Stimulated activated CD8-positive, alpha-beta memory T cell treated with anti-CD3 and anti-CD28 coated beads, Interleukin-4, amount 100 ng/mL, for 4 hours (primary cell): ENCODE measurements around the gene MICALL1.

Experiments used
- DNase-seq, 2 donors: peaks; one replicate each; pipeline ENCODE4 v3.0.0-alpha.2; 2020; ENCODE audit warnings: low read depth in 2 of 2, low spot score in 1 of 2

MICALL1 gene

DNA sequence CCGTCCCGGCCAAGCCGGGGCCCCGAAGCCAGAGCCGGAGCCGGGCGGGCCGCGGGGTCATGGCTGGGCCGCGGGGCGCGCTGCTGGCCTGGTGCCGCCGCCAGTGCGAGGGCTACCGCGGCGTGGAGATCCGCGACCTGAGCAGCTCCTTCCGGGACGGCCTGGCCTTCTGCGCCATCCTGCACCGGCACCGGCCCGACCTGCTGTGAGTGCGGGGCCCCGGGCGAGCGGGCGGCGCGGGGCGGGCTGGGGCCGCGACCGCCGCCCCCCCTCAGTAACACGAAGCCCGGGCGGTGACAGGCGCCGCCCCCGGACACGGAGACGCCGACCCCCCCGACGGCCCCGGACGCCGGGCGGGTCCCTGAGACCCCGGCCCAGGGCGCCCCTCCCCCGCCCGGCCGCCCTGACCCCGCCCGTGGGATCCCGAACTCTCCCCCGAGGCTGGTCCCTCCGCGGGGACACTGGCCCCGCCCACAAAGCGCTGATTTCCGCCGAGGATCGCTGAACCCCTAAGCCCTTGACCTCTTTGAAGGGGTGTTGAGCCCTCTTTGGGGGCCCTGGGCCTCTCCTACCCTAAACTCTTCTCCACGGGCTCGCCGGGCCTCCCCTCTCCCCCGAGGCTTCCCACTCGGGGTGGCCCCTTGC, 389 bp downstream of the MICALL1 start:
- no peak for DNase-seq

DNA sequence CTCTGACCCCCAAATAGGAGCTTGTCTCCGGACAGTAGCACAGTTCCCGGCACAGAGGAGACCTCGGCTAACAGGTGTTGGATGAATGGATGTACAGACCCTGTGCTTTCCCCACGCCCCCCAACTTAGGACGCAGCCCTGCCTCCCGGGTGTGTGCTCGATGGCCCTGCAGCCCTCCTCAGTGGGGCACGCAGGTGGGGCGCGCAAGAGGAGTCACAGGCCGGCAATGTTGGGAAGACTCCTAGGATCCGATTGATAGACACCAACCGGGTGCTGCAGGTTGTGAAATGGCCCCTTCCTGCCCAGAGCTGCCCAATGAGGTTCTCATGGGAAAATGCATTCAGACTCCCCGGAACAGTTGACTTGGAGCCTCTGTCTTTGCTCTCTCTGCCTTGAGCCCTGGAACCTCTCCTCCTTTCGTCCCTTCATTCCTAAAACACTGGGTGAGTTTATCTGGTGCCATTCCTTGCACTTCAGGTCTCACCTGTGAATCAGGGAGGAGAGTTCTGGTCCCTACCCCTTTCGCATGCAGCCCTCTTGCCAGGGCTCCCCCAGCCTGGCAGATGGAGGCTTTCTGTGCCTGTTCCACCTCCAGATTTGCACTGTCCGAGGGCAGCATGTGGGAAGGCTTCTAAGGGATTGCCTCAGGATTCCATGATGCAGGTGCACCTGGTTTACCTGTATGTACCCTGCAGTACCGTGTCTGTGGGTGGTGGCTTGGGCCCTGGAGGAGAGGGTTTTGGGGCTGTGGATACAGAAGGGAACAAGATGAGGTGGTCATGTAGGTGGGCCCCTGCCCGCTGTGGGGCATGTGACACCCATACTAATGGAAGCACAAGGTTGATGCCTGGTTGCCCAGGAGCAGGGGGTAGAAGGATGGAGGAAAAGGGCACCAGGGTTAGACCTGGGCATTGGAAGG, 1.2 kb downstream of the MICALL1 start:
- DNase-seq, result no peak

DNA sequence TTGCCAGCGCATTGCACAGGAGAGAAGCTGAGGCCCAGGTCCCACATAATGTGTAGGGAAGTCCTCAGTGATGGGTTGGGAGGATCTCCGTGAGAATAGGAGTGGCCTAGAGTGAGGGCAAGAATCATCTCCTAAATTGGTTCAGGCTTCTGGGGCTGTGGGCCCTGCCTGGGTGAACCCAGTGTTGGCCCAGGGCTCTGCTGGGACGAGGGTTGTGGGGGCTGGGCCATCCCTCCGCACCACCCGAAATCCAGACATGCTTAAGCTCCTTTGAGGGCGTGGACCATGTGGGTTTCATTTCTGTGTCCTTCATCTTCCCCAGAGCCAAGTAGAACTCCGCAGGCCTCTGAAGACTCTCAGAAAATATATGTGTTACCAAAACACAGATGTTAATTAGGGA, 3.7 kb downstream of the MICALL1 start:
- no peak for DNase-seq

DNA sequence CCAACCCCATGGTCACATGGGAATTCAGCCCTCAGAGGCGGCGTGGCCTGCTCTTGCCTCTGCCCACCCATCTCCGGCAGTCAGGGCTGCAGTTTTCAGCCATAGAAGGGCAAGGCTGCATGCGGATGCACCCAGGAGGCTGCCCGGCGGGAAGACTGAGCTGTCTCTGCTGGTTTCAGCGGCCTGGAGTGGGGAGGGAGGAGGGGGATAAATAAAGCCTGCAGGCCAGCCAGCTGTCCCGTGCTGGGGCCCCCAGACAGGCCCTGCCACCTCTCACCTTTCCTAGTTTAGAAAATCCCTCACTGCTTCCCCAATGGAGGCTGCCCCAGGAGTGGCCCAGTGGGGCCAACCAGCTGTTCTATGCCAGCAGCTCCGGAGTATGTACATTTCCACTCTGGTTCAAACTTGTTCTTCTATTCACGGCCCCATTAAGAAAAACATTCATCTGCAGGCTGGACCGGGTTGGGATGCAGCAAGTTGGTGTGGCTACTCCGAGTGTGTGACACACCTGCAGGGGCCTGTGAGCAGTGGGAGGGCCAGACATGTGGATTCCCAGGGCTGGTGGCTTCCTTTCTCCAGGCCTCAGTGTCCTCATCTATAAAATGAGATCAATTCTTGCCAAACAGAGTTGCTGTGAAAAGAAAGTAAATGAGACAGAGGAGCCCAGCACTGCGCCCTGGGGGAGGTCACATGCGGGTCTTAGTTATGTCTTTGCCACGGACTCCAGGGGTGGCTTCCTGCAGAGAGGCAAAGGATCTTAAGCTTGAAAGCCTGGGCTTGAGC, 5.0 kb downstream of the MICALL1 start:
- DNase-seq, result no peak

DNA sequence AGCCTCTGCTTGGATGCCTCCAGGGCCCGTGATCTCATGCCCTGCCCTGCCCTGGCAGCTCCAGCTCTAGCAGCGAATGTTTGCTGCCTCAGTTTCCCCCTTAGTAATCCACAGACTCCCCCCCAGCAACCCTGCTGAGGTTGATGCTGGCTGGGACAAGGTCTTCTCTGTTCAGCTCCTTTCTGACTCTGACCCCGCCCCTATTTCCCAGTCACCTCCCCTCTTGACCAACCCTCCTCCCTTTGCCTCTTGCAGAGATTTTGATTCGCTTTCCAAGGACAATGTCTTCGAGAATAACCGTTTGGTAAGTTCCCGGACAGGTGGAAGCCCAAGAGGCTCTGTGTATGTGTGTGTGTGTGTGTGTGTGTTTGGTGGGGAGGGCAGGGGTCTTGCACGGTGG, 5.6 kb downstream of the MICALL1 start:
- DNase-seq, result no peak

DNA sequence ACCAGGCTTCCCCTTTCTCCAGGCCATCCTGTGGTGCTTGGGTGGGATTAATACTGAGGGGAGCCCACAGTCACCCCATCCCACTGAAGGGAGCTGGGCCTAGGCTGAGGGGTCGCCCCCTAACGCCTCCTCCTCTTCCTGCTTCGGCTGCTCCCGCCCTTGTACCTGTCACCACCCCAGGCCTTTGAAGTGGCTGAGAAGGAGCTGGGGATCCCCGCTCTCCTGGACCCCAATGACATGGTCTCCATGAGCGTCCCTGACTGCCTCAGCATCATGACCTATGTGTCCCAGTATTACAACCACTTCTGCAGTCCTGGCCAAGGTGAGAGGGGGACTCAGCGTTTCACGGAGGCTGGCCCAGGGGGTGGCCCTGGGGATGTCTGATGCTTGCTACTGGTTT, 6.1 kb downstream of the MICALL1 start:
- no peak for DNase-seq

DNA sequence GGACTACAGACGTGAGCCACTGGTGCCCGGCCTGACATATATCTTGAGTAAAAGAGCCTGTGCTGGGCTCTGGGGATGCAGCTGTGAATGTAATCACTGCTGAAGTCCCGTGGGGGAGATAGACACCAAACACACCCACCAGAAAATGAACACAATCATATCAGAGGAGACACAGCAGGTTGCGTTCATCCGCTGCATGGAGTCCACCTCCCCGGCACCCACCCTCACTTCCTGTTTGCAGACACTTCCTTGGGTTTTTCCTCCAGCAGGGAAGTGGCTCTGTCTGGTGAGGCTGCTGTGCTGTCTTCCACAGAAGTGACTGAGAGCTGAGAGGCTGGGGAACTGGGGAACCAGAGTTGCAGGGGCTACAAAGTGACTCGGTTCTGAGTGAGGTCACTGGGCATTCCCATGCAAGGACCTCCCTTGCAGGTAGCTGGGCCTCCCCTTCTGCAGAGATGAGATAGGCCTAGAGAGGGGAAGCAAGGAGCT, 7.2 kb downstream of the MICALL1 start:
- no peak for DNase-seq

DNA sequence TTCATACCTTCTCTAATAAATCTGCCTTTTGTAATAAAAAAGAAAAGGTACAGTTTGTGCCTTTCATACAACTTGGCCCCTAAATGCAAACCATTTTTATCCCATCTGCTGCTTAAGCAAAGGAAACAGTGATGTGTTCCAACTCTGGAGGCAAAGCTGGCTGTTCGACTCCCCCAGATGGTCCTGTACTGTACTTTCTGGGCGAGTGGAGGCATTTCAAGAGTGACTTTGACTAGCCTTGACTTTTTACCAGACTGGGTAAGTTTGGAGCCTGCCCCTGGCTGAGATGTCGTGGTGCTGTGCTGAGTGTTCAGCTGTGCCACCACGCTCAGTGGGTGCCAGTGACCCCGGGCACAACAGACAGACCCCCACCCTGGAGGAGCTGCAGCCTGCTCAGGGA, 10.2 kb downstream of the MICALL1 start:
- no peak for DNase-seq

DNA sequence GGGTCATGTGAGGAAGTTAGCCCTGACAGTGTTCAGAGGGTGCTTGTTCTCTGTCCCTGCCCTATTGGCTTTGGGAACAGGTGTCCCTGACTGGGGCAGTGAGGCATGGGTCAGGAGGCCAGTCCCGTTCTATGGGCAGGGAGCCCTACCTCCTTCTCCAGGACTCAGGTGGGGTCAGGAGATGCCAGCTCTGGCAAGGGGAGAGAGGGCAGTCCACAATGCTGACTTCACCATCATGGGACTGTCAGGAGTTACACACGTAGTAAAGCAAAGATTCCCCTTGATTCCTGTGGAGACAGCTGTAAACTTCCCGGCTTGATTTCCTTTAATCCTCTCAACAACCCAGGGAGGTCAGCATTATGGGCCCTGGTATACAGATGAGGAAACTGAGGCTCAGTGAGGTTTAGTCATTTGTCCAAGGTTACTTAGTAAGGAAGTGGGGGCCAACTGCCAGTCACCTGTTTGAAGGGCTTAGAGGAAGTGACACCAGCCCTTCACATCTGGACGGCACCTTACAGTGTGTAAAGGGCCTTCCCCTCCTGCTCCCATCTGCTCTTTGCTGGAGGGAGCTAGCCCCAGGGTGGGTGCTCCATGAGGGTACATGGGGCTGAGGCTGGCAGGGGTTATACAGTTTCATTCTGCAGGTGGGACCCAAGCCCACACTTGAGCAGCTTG, 11.9 kb downstream of the MICALL1 start:
- DNase-seq, result no peak

DNA sequence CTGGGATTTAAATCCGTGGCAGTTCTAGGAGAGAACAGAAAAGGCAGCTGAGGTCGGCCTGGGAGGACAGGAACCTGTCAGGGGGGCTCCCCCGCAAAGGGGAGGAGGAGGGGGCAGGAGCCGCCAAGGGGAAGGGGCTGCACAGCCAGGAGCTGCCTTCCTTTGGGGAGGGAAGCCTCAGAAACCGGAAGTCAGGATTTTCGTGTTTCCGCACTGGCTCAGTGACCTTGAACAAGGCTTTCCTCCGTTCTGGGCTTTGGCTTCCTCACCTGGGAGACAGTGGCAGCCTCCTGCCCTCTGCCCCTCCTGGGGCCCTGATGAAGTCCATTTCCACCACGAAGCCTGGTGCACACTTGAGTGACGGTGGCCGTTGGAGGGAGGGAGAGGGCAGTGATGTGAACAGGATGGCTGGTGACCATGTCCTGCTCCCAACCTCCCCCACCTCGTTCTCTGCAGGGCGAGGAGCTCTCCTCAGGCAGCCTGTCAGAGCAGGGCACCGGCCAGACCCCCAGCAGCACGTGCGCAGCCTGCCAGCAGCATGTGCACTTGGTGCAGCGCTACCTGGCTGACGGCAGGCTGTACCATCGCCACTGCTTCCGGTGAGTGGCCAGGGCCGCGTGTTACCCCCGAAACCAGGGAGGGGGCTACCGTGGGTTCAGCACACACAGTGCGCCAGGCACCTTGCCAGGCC, 12.6 kb downstream of the MICALL1 start:
- DNase-seq, result no peak

DNA sequence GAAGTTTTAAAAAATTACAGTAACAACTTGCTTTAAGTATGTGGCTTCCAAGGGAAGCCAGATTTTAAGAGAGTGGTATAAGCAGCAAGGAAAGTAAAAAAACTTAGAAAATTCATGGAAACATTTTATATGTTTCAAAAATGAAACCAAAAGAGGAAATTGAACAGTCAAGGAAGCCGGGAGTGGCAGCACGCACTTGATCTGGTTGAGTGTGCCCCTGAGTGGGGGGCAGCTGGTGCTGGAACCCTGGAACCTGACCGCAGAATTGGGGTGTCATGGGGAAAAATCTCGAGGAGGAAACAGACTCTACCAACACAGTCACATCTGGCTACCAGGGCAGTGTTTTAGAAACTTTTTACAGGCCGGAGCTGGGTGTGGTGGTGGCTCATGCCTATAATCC, 14.0 kb downstream of the MICALL1 start:
- DNase-seq, result no peak

DNA sequence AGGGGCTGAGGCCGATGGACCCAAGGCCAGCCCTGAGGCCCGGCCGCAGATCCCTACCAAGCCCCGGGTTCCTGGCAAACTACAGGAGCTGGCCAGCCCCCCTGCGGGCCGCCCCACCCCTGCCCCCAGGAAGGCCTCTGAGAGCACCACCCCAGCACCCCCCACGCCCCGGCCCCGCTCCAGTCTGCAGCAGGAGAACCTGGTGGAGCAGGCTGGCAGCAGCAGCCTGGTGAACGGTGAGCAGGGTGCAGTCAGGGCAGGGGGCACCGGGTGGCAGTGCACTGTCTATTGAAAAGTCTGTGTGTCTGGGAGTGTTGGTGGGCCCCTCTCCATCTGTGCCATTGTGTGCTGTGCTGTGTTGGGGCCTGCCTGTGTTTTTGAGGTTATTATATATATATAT, 16.1 kb downstream of the MICALL1 start:
- DNase-seq, result no peak

DNA sequence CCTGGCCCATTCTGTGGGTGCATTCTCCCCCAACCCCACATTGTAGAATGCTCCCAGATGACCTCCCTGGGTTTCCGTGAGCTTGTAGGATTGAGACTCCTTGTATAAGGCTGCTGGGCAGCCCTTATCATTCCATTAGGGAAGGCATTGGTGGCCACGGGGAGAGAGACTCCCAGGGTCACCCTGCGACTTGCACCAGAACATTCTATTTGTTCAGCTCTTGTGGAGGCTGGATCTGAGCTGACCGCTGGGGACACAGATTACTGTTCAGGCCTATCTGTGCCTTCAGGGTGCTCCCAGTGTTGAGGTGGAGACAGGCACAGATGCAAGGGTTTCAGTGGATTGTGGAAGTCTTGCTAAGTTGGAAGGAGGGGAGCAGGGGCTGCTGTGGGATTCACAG, 17.8 kb downstream of the MICALL1 start:
- no peak for DNase-seq

DNA sequence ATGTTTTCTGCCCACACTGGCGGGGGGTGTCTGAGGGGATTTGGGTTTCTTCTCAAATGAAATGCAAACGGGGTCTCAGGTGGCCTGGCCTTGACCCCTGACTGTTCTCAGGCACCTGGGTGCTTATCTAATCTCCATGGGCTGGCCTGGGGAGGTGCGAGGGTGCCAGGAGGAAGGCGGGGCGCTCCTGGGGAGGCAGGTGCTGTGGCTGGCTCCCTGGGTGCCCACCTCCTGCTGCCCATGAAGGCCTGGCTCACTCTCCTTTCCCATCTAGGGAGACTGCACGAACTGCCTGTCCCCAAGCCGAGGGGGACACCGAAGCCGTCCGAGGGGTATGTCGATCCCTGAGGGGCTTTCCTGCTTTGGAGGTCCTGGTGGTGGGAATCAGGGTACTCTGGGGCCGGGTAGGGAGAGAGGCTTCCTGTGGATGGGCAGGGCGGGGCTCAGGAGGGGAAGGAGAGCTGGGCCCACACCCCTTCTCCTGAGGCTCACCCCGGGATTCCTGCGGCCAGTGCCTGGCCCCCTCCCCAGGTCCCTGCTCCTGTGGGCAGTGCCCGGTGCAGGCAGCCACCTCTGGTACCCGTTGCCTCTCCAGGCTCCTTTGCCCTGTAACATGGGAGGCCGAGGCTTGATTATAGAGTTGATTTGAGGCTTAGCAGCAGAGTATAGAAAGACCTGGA, 18.4 kb downstream of the MICALL1 start:
- DNase-seq, result no peak

DNA sequence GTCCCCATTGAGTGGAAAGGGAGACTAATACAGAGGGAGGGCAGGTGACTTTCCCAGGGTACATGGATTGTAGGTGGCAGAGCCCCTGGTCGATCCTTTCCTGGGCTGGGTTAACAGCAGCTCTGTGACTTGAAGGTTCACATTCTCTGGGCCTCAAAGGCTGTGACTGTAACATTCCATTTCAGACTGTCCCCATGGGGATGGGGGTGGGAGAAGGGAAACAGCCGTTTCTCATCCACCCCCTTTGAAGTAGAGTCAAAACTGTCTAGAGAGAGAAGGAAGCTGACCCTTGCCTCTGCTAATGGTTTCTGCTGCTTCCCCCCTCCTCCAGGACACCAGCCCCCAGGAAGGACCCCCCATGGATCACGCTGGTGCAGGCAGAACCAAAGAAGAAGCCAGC, 19.2 kb downstream of the MICALL1 start:
- DNase-seq, result no peak

DNA sequence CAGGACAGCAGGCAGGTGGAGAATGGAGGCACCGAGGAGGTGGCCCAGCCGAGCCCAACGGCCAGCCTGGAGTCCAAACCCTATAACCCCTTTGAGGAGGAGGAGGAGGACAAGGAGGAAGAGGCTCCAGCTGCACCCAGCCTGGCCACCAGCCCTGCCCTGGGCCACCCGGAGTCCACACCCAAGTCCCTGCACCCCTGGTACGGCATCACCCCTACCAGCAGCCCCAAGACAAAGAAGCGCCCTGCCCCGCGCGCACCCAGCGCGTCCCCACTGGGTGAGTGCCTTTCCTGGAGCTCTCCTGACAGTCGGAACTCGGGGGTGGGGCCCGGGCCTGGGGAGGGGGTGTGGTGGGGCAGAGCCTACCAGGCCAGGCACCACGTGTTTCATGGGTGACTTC, 19.7 kb downstream of the MICALL1 start:
- DNase-seq, result no peak

DNA sequence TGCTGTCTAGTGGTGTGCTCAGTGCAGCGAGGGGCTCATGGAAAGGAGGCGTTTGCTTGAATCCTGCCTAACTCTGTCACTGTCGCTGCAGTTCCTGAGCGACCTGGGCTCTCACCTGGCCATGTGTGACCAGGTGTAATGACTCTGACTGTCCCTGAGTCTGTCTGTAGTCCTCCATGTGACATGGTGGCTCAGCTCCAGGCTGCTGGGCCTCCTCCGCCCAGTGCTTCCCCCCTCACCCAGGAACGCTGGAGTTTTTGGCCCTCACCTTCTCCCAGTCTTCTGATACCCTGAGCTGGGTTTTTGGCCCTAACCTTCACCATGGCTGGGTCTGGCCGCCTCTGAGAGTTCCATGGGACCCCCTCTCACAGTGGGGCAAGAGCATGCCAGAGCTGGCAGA, 20.3 kb downstream of the MICALL1 start:
- no peak for DNase-seq

DNA sequence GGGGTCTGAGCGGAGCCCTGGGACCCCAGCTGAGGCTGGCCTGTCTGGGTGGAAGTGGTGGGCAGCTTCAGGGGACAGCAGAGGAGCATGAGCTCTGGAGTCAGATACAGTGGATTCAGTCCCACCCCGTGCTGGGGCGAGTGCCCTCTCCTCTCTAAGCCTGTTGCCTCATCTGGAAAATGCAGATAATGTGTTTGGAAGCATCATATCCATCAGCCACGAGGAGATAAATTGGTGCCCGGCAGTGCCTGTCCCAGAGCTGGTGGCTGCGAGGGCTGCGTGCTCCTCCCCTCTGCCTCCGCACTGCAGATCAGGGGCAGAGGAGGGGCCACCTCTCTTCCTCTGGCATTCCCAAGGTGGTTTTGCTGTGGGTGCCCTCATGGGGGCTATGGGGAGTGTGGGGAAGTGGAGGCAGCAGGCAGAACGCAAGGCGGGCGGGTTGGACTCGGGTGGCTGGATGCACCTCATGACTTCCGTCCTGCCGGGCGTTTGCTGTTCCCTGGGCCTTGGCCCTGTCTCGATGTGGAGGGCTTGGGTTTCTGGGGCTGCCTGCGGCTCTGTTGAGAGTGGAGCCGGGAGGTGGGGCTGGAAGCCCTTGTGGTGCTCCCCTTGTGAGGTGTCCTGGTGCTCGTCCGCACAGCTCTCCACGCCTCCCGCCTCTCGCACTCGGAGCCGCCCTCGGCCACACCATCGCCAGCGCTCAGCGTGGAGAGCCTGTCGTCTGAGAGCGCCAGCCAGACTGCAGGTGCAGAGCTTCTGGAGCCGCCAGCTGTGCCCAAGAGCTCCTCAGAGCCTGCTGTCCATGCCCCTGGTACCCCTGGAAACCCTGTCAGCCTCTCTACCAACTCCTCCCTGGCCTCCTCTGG, 20.9 kb downstream of the MICALL1 start:
- DNase-seq, result no peak

DNA sequence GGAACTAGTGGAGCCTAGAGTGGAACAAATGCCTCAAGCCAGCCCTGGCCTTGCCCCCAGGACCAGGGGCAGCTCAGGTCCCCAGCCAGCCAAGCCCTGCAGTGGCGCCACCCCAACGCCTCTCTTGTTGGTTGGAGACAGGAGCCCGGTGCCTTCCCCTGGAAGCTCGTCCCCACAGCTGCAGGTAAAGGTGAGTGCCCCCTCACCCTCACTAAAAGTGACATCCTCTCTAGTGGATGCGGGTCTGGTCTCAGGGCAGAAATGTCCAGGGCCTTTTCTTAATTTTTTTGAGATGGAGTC, 21.5 kb downstream of the MICALL1 start:
- DNase-seq, result no peak
